ENCODE measurements around the gene C1orf115. TPM values are rescaled to one million over a fixed set of nuclear protein-coding genes. Genes with fewer than 3 reads are reported as not detected.

The C1orf115 gene
- polyA plus RNA-seq, 1 of the 3 experiments (the other 2 are of a cell fraction) = 4.2 TPM

- Histone ChIP-seq H3K27me3 (ENCODE audit: insufficient read depth) (no peaks in the 10 kb centered on the region), H3K4me3 (ENCODE audit: low read depth in 2 of 2, low read length in 1 of 2) (no peak overlapping the region), H4K20me1 (ENCODE audit: insufficient read depth) (no peaks in the 10 kb centered on the region), H3K27ac (ENCODE audit: low read depth in 2 of 2, low read length in 1 of 2) (no peak overlapping the region), H3K4me2 (no peak overlapping the region), H3K36me3 (replicated peaks in 1 of 2; ENCODE audit: control insufficient read depth in 1 of 2, insufficient read depth in 2 of 2, low read length in 1 of 2) (no peaks in the 10 kb centered on the region), H3F3A (replicated peaks; ENCODE audit: insufficient read depth) (no peaks in the 10 kb centered on the region), H3K9ac (no peak overlapping the region), H3K9me3 (no peaks in the 10 kb centered on the region), H2AFZ (ENCODE audit: low read depth) (no peak overlapping the region), H3K9me2 (no peaks in the 10 kb centered on the region), H3K4me1 (ENCODE audit: control insufficient read depth in 1 of 2, insufficient read depth in 2 of 2, low read depth in 1 of 2, low read length in 1 of 2) (no peaks in the 10 kb centered on the region; a peak in 1 of 4 replicates), H3K79me2 (ENCODE audit: insufficient read depth) (no peaks in the 10 kb centered on the region)
- no peak for DNase-seq
- TF ChIP-seq ZBTB33 (IDR thresholded peaks at IDR 0.05; ENCODE audit: borderline replicate concordance, low read depth) (no peak), ELF1 (IDR thresholded peaks at IDR 0.05) (no peak), TAF1 (IDR thresholded peaks at IDR 0.05; ENCODE audit: borderline replicate concordance, low read depth, low read length) (no peak), RCOR1 (IDR thresholded peaks at IDR 0.05; ENCODE audit: low read length) (no peak), MXI1 (IDR thresholded peaks at IDR 0.05; ENCODE audit: low read depth, low read length) (no peak), CHD2 (IDR thresholded peaks at IDR 0.05; ENCODE audit: low read length, partially characterized antibody) (no peak), GATA2 (CRISPR knock-in tag; IDR thresholded peaks at IDR 0.05) (no peak), POLR2AphosphoS5 (IDR thresholded peaks at IDR 0.05; ENCODE audit: low read depth, low read length) (no peak), TCF12 (IDR thresholded peaks at IDR 0.05) (no peak), PBX3 (IDR thresholded peaks at IDR 0.05) (no peak), TEAD4 (IDR thresholded peaks at IDR 0.05; ENCODE audit: borderline replicate concordance, insufficient read depth) (no peak), USF2 (IDR thresholded peaks at IDR 0.05; ENCODE audit: borderline replicate concordance, low read depth, low read length) (no peak), NFIC (IDR thresholded peaks at IDR 0.05; ENCODE audit: borderline replicate concordance) (no peak), IRF3 (IDR thresholded peaks at IDR 0.05; ENCODE audit: low read depth, low read length) (no peak), SIN3A (IDR thresholded peaks at IDR 0.05; ENCODE audit: borderline replicate concordance, low read depth, low read length) (no peak), FOSL2 (IDR thresholded peaks at IDR 0.05; ENCODE audit: borderline replicate concordance, low read depth) (no peak)
- ChIA-PET POLR2A (no interaction called here), CTCF (interaction anchor here (1.0 to 4.2 kb wide), 5 partner anchors 12 to 74 kb away, joined by 3 to 16 read pairs (median 7); partner anchors contain the start of gene C1orf115)
- 62% methylated on average over 5 of the region's 5 CpGs for WGBS (ENCODE audit: low lambda C conversion rate)
These were observed 12.6 kb downstream of the C1orf115 start for GRCh38 chr1:220702733-220703270.
